Measurements from ENCODE around the gene ZNF227.

DNA sequence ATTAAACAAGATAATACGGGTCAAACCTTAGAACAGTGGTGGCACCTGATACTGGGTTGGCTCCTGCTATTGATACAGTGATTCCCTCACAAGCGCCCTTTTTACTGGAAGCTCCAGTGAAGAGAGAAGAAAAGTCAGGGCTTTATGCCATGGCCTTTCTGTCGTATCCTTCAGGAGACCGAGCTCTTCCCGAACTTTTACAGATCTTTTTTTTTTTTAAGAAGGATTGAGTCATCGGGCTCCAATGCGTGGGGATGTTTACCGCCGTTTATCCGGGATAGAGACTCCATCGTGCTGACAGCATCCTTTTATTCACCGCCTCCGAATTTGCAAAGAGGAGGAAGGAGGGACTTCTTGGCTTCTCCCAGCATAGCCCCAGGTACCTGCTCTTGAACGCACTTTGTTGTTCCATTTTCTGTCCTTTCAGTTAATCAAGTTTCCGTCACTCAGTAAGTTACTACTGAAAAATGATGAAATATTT, 574 bp downstream of the ZNF227 start:
- TF ChIP-seq, protein P1, sequence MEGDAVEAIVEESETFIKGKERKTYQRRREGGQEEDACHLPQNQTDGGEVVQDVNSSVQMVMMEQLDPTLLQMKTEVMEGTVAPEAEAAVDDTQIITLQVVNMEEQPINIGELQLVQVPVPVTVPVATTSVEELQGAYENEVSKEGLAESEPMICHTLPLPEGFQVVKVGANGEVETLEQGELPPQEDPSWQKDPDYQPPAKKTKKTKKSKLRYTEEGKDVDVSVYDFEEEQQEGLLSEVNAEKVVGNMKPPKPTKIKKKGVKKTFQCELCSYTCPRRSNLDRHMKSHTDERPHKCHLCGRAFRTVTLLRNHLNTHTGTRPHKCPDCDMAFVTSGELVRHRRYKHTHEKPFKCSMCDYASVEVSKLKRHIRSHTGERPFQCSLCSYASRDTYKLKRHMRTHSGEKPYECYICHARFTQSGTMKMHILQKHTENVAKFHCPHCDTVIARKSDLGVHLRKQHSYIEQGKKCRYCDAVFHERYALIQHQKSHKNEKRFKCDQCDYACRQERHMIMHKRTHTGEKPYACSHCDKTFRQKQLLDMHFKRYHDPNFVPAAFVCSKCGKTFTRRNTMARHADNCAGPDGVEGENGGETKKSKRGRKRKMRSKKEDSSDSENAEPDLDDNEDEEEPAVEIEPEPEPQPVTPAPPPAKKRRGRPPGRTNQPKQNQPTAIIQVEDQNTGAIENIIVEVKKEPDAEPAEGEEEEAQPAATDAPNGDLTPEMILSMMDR (IDR thresholded peaks at IDR 0.05; ENCODE audit: low read depth, low read length, poor library complexity, severe bottlenecking), result no peak
- TF ChIP-seq EZH2phosphoT487 (IDR thresholded peaks at IDR 0.05; ENCODE audit: borderline replicate concordance, low read length), result no peak

All from DOHH2 (cell line).